Measurements from ENCODE around the gene GPR18. TPM values are rescaled to one million over a fixed set of nuclear protein-coding genes. Genes with fewer than 3 reads are reported as not detected.
A peak's percentile ranks its signal among the peaks of the same experiment; 100 is the strongest.
"Not testable (repeated sequence)": the region's sequence is repeated elsewhere in the genome, so short reads cannot be mapped to it uniquely, and the experiment has no call there.

GPR18 gene
- total and polyA plus RNA-seq, 5 donors from 2014 or later = 6.1 to 22.6 (median 8.6) TPM

GRCh38 chr13:99256709-99257108 lies 1.5 kb downstream of the GPR18 start:
- no peaks in the 10 kb centered on the region for H3K9me3 Mint-ChIP-seq
- peaks cover 20% of the 10 kb centered on the region for H3K36me3 ChIP-seq (ENCODE audit: control insufficient read depth, insufficient read depth, low read length)
- H3K27ac ChIP-seq (ENCODE audit: insufficient read depth, low read length, poor library complexity, severe bottlenecking) = no peak overlapping the region
- no peaks in the 10 kb centered on the region for H3K9me3 ChIP-seq (ENCODE audit: control insufficient read depth in 2 of 2, low read length in 2 of 2)
- DNase-seq (no peak), ATAC-seq (ENCODE audit: low read depth in 2 of 2) (no peak)
- peaks cover 35% of the 10 kb centered on the region for H3K36me3 Mint-ChIP-seq
- H3K4me1 ChIP-seq (ENCODE audit: control insufficient read depth, insufficient read depth, low read length, poor library complexity, severe bottlenecking) = peaks cover 40% of the 10 kb centered on the region
- no peaks in the 10 kb centered on the region for H3K27me3 Mint-ChIP-seq
- peak overlapping the region; percentile 34 to 77 (median 43) for H3K27ac Mint-ChIP-seq
- peaks cover 14 to 76% (median 50%) of the 10 kb centered on the region in 4 donors for H3K4me1 Mint-ChIP-seq
- peak overlapping the region; percentile 66 to 85 (median 80) for H3K4me3 Mint-ChIP-seq
- no peaks in the 10 kb centered on the region for H3K27me3 ChIP-seq (ENCODE audit: control insufficient read depth, insufficient read depth, low read length)
- H3K4me3 ChIP-seq (ENCODE audit: low read depth, low read length) = peak overlapping the region; percentile 96

GRCh38 chr13:99256283-99256682 lies 1.9 kb downstream of the GPR18 start:
- H3K27me3 Mint-ChIP-seq = no peaks in the 10 kb centered on the region
- Histone ChIP-seq H3K27me3 (ENCODE audit: control insufficient read depth, insufficient read depth, low read length) (no peaks in the 10 kb centered on the region), H3K4me1 (ENCODE audit: control insufficient read depth, insufficient read depth, low read length, poor library complexity, severe bottlenecking) (peaks cover 43% of the 10 kb centered on the region), H3K4me3 (ENCODE audit: low read depth, low read length) (peak overlapping the region; percentile 96), H3K9me3 (ENCODE audit: control insufficient read depth in 2 of 2, low read length in 2 of 2) (no peaks in the 10 kb centered on the region), H3K36me3 (ENCODE audit: control insufficient read depth, insufficient read depth, low read length) (peaks cover 22% of the 10 kb centered on the region), H3K27ac (ENCODE audit: insufficient read depth, low read length, poor library complexity, severe bottlenecking) (peak overlapping the region; percentile 9)
- H3K36me3 Mint-ChIP-seq = peaks cover 38% of the 10 kb centered on the region
- DNase-seq (no peak), ATAC-seq (ENCODE audit: low read depth in 2 of 2) (no peak)
- peak overlapping the region; percentile 66 to 85 (median 80) for H3K4me3 Mint-ChIP-seq
- H3K4me1 Mint-ChIP-seq = peaks cover 14 to 80% (median 52%) of the 10 kb centered on the region in 4 donors
- peak overlapping the region in 2 of 3 donors; percentile 26 to 34 for H3K27ac Mint-ChIP-seq
- H3K9me3 Mint-ChIP-seq = no peaks in the 10 kb centered on the region

- no peak overlapping the region for H3K4me3 ChIP-seq (ENCODE audit: low read depth, low read length)
- Mint-ChIP-seq H3K27ac (peak overlapping the region; percentile 34 to 59 (median 53)), H3K36me3 (peaks cover 40% of the 10 kb centered on the region), H3K27me3 (no peaks in the 10 kb centered on the region), H3K4me1 (peaks cover 14 to 78% (median 52%) of the 10 kb centered on the region in 4 donors), H3K9me3 (no peaks in the 10 kb centered on the region), H3K4me3 (peak overlapping the region; percentile 5 to 82 (median 58))
- DNase-seq = no peak
- H3K27ac ChIP-seq (ENCODE audit: insufficient read depth, low read length, poor library complexity, severe bottlenecking) = no peak overlapping the region
- no peaks in the 10 kb centered on the region for H3K9me3 ChIP-seq (ENCODE audit: control insufficient read depth in 2 of 2, low read length in 2 of 2)
- peaks cover 43% of the 10 kb centered on the region for H3K4me1 ChIP-seq (ENCODE audit: control insufficient read depth, insufficient read depth, low read length, poor library complexity, severe bottlenecking)
- no peaks in the 10 kb centered on the region for H3K27me3 ChIP-seq (ENCODE audit: control insufficient read depth, insufficient read depth, low read length)
- ATAC-seq (ENCODE audit: low read depth in 2 of 2) = no peak
- peaks cover 23% of the 10 kb centered on the region for H3K36me3 ChIP-seq (ENCODE audit: control insufficient read depth, insufficient read depth, low read length)
These were observed 2.9 kb downstream of the GPR18 start for GRCh38 chr13:99255271-99255670.

GRCh38 chr13:99254830-99255229 lies 3.3 kb downstream of the GPR18 start:
- H3K27ac ChIP-seq (ENCODE audit: insufficient read depth, low read length, poor library complexity, severe bottlenecking) = no peak overlapping the region
- no peaks in the 10 kb centered on the region for H3K9me3 Mint-ChIP-seq
- peaks cover 41% of the 10 kb centered on the region for H3K4me1 ChIP-seq (ENCODE audit: control insufficient read depth, insufficient read depth, low read length, poor library complexity, severe bottlenecking)
- peak overlapping the region; percentile 17 for H3K4me3 ChIP-seq (ENCODE audit: low read depth, low read length)
- H3K4me1 Mint-ChIP-seq = peaks cover 18 to 77% (median 51%) of the 10 kb centered on the region in 4 donors
- H3K4me3 Mint-ChIP-seq = peak overlapping the region in 3 of 4 donors; percentile 5 to 82 (median 61)
- H3K9me3 ChIP-seq (ENCODE audit: control insufficient read depth in 2 of 2, low read length in 2 of 2) = no peaks in the 10 kb centered on the region
- peak overlapping the region in 2 of 3 donors; percentile 34 to 59 for H3K27ac Mint-ChIP-seq
- no peaks in the 10 kb centered on the region for H3K27me3 ChIP-seq (ENCODE audit: control insufficient read depth, insufficient read depth, low read length)
- no peaks in the 10 kb centered on the region for H3K27me3 Mint-ChIP-seq
- peaks cover 23% of the 10 kb centered on the region for H3K36me3 ChIP-seq (ENCODE audit: control insufficient read depth, insufficient read depth, low read length)
- no peak for DNase-seq
- ATAC-seq (ENCODE audit: low read depth in 2 of 2) = no peak
- peaks cover 44% of the 10 kb centered on the region for H3K36me3 Mint-ChIP-seq

GRCh38 chr13:99251921-99252320 lies 6.3 kb downstream of the GPR18 start:
- no peak for ATAC-seq (ENCODE audit: low read depth in 2 of 2)
- Mint-ChIP-seq H3K27me3 (no peaks in the 10 kb centered on the region), H3K4me1 (peaks cover 12 to 66% (median 39%) of the 10 kb centered on the region in 4 donors), H3K27ac (peak overlapping the region in 2 of 3 donors; percentile 2 to 38), H3K9me3 (peaks cover 0 to 7% (median 0%) of the 10 kb centered on the region in 7 donors), H3K4me3 (no peak overlapping the region), H3K36me3 (peaks cover 59% of the 10 kb centered on the region)
- Histone ChIP-seq H3K4me3 (ENCODE audit: low read depth, low read length) (no peak overlapping the region), H3K36me3 (ENCODE audit: control insufficient read depth, insufficient read depth, low read length) (peaks cover 27% of the 10 kb centered on the region), H3K27me3 (ENCODE audit: control insufficient read depth, insufficient read depth, low read length) (no peaks in the 10 kb centered on the region), H3K4me1 (ENCODE audit: control insufficient read depth, insufficient read depth, low read length, poor library complexity, severe bottlenecking) (peaks cover 20% of the 10 kb centered on the region), H3K9me3 (ENCODE audit: control insufficient read depth in 2 of 2, low read length in 2 of 2) (no peaks in the 10 kb centered on the region), H3K27ac (ENCODE audit: insufficient read depth, low read length, poor library complexity, severe bottlenecking) (peak overlapping the region; percentile 31)
- DNase-seq = no peak

GRCh38 chr13:99250982-99251825 lies 7.0 kb downstream of the GPR18 start:
- Histone ChIP-seq H3K4me1 (ENCODE audit: control insufficient read depth, insufficient read depth, low read length, poor library complexity, severe bottlenecking) (peaks cover 12% of the 10 kb centered on the region), H3K27ac (ENCODE audit: insufficient read depth, low read length, poor library complexity, severe bottlenecking) (no peak overlapping the region), H3K27me3 (ENCODE audit: control insufficient read depth, insufficient read depth, low read length) (no peaks in the 10 kb centered on the region), H3K9me3 (ENCODE audit: control insufficient read depth in 2 of 2, low read length in 2 of 2) (no peaks in the 10 kb centered on the region), H3K4me3 (ENCODE audit: low read depth, low read length) (no peak overlapping the region), H3K36me3 (ENCODE audit: control insufficient read depth, insufficient read depth, low read length) (peaks cover 32% of the 10 kb centered on the region)
- H3K27me3 Mint-ChIP-seq = no peaks in the 10 kb centered on the region
- H3K36me3 Mint-ChIP-seq = peaks cover 61% of the 10 kb centered on the region
- peaks cover 0 to 7% (median 0%) of the 10 kb centered on the region in 7 donors for H3K9me3 Mint-ChIP-seq
- peaks cover 12 to 59% (median 38%) of the 10 kb centered on the region in 4 donors for H3K4me1 Mint-ChIP-seq
- peak overlapping the region; percentile 2 to 45 (median 25) for H3K27ac Mint-ChIP-seq
- ATAC-seq (ENCODE audit: low read depth in 2 of 2) = no peak
- DNase-seq = no peak
- H3K4me3 Mint-ChIP-seq = no peak overlapping the region

GRCh38 chr13:99249606-99250005 lies 8.6 kb downstream of the GPR18 start:
- not testable (repeated sequence) for DNase-seq; ATAC-seq (ENCODE audit: low read depth in 2 of 2); H3K27me3 Mint-ChIP-seq; H3K4me3 ChIP-seq (ENCODE audit: low read depth, low read length); H3K4me1 ChIP-seq (ENCODE audit: control insufficient read depth, insufficient read depth, low read length, poor library complexity, severe bottlenecking); H3K27me3 ChIP-seq (ENCODE audit: control insufficient read depth, insufficient read depth, low read length); H3K27ac ChIP-seq (ENCODE audit: insufficient read depth, low read length, poor library complexity, severe bottlenecking); H3K9me3 ChIP-seq (ENCODE audit: control insufficient read depth in 2 of 2, low read length in 2 of 2); H3K4me3 Mint-ChIP-seq; H3K9me3 Mint-ChIP-seq
- H3K36me3 ChIP-seq (ENCODE audit: control insufficient read depth, insufficient read depth, low read length) = peaks cover 35% of the 10 kb centered on the region
- H3K4me1 Mint-ChIP-seq = peaks cover 12 to 43% (median 29%) of the 10 kb centered on the region in 4 donors
- H3K27ac Mint-ChIP-seq = peak overlapping the region in 2 of 3 donors; percentile 56 to 78
- peaks cover 53% of the 10 kb centered on the region for H3K36me3 Mint-ChIP-seq

Data from CD4-positive, CD25-positive, alpha-beta regulatory T cell (primary cell).